HG02642 (cell line): ENCODE data around the gene SEMA4A.
"Not testable (repeated sequence)": the region's sequence is repeated elsewhere in the genome, so short reads cannot be mapped to it uniquely, and the experiment has no call there.

Source experiments
- ATAC-seq: cut with Tn5 transposase; IDR thresholded peaks from one replicate; pipeline ENCODE4 v1.9.1; 2021; ENCODE audit warnings: mild to moderate bottlenecking; ENCODE audit not compliant: unreplicated experiment, poor library complexity

Gene SEMA4A

DNA sequence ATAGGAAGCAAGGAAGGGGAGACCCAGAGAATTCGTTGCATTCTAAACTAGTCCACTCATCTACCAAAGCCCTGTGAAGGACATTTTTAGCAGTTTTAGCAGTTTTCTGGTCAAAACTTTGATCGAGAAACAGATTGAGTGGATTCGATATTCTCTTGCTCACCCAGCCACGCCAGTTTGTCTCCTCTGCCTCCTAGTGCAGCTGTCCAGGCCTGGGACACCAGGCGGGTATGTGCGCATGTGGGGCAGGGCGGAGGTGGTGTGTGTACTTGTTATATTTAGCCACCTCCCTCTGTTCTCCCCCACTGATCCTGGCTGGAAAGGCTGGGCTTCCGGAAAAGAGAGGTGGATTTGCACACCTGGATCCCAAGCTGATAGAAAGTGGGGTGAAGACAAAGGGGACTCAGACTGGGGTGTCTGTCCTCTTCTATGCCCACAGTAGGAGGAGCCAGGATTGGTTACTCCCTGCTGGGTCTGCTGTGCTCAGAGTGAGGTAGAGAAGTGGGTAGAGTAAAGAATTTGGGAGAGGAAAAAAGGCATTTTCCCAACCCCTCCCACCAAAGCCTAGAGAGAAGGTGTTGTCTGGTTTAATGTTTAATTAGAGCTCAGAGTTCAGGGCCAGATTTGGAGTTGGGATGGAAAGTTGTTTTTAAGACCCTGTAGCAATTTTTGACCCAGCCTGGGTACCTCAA lies 35.1 kb upstream of the SEMA4A start:
- ATAC-seq: no peak

DNA sequence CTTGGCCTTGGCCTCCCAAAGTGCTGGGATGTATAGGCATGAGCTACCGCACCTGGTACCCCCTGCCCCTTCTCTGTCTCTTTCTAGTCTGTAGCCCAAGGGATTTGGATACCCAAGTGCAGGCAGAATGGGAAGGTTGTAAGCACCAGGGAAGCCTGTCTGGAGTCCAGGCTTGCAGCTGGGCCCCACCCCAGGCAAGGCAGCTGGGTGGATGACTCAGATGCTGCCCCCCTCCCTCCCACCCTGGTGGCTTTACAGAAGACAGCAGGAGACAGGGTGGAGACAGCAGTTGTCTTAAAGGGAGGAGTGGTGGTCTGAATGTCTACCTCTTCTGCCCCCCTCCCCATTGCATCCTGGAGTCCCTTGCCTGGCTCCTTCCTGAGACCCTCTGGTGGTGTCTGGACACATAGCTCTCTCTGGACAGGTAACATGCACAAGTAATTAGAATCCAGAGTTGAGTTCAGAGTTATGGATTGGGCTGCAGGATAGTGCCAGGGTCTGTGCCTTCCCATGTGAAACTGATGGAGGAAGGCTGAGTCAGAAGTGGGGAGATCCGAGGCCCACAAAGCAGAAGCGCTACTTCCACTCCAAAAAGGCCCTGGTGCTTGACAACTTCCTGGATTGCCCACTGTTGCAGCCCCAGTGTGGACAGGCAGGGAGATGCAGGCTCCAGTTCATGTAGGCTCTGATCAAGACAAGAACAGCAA lies 33.7 kb upstream of the SEMA4A start:
- ATAC-seq: no peak

DNA sequence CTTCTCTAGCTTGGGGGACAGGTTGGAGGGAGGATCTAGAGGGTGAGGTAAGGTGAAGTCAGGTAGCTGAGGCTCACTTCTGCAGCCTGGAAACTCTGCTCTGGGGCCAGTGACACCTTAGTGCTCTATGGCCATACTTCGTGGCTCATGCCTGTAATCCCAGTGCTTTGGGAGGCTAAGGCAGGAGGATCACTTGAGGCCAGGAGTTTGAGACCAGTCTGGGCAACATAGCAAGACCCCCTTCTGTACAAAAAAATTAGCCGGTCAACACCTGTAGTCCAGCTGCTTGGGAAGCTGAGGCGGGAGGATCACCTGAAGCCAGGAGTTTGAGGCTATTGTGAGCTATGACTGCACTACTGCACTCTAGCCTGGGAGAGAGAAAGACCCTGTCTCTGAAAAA lies 33.1 kb upstream of the SEMA4A start:
- ATAC-seq: no peak

DNA sequence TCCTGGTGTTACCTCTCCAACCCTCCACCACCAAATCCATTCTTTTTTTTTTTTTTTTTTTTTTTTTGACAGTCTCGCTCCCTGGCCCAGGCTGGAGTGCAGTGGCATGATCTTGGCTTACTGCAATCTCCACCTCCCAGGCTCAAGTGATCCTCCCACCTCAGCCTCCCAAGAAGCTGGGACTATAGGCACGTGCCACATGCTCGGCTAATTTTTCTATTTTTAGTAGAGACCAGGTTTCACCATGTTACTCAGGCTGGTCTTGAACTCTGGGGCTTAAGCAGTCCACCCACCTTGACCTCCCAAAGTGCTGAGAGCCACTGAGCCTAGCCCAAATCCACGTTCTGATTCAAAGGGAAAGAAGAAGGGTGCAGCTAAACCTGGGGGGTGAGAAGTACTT lies 32.4 kb upstream of the SEMA4A start:
- not testable (repeated sequence) for ATAC-seq

DNA sequence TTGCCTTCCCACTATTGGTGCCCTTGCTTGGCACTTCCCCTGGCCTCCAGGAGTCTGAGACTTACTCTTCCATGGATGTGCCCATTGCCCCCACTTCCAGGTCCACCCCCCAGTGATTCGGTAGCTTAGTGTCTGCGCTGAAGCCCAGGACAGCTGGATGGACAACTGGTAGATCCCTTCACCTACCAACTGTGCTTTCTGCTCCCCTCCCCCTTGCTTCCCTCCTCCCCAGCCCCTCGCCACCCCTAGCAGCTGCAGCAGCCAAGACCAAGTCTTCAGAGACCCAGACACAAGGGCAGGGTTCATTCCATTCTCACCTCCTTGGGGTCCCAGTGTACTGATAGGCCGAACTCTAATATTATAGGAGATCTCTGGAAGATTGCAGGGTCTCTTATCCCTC lies 31.9 kb upstream of the SEMA4A start:
- ATAC-seq: no peak

DNA sequence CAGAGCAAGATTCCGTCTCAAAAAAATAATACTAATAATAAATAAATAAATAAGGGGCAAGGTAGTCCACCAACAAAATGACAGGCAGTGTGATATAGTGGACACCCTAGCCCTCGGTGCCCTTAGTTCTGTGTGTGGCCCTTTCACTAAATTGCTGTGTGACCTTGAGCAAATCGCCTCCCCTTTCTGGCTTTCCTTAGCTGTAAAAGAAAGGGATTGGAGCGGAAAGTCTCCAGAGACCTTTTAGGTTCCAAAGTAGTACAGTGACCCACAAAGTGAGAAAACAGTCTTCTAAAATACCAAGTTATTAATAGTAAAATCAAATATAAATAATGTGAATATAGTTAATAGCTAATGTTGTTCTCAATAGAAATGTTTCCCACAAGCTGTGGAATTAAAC lies 31.3 kb upstream of the SEMA4A start:
- no peak for ATAC-seq

DNA sequence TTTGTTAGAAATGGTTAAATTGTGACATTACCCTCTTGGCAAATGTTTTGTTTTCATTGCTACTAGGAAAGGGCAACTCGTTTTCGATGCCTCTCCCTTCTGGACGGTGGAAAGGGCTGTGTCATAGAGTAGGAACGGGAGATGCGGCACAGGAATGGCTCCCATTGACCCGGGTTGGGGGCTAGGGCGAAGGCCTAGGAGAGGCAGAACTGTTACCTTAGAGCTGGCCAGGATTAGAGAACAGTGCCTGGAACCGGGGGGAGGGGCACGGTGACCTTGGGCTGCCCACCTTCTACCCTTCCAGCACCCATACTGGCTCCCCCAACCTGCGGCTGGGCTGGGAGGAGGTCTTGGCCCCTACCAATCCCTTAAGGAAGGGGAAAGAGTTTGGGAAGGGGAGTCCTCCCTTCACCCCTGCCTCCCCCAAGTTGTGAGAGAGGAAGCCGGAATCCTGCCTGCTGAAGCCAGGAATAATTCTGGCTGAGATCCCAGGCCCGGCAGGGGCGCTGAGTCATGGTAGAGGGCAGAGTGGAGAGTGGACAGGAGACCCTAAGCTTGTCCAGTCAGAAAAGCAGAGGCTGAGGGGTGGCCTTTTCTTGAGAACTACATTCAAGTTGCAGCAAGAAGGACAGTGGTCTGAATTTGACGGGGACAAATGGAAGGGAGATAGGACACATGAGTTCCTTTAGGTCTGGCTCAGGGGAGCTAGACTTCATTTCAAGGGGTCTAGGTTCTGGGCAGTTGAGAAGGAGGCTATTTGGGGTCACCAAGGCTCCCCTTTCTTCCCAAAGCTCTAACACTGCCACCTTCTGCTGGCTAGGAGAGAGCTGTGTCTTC lies 30.6 kb upstream of the SEMA4A start:
- ATAC-seq: no peak

DNA sequence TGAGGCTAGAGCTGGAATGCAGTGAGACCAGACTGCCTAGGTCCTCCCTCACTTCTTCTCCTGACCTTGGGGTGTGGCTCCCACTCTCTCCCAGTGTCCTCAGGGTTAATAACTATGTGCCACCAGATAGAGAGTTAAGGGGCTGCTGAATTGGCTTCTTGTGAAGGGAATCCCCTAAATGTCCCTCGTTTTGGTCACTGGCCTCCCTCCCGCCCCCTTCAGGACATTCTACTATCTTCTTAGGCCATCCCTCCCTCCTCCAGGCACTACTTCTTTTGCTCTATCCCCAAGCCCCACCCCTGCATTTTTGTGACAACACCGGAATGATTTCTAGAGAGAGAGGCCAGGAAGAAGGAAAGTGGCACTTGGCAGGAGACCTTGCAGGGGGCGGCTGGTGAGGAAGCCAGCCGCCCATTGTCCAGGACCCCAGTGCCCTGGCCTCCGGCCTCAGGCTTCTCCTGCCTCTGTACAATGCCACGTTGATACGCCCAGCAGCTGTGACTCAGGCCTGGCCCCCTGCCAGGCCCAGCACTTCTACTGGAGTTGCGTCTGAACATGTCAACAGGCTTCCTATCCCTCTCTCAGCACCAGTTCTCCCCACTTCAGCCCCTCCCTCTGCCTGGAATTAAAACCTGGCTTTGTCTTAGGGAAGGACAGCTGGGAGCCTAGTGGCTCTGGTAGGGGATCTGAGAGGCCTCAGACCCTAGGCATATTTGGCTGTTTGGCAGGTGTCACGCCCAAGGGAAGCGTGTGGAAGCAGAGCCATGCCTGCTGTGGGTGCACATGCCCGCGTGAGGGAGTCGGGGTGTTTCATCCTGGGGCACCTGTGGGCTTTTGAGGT lies 29.8 kb upstream of the SEMA4A start:
- no peak for ATAC-seq

DNA sequence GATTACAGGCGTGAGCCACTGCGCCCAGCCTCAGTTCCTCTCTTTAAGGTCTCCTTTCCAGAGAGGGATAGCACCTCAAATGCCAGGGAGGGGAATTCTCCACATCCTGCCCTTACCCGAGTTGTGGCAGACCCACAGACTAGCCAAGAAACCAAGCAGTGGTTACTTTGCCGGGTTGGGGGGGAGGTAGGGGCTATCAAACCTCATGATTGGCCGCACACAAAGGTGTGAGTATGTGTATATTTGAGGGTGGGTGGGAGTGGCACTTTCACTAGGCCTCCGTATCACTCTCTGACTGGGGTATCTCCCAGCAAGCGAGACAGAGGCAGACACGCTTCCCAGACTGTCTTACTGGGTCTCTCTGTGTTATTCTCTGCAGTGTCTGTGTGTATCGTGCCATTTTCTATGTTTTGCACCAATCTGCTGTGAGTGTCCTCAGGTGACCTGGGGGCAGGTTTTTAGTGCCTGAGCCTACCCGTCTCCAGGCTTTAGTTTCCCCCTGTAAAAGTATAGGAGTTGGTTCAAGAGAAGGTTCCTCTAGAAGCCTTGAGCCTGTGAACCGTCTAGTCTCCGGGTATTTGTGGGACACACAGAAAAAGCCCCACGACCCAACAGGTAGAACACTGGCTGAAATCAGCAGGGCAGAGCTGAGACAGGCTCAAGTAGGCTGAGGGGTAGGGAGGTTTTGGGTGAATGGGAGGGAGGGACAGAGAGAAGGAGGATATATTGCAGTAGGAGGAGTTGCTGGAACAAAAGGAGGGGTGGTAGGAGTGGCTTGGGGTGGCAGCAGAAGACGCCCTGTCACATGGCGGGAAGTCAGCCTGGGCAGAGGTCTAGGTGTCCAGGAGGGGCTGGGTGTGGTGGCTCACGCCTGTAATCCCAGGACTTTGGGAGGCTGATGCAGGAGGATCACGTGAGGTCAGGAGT lies 28.6 kb upstream of the SEMA4A start:
- no peak for ATAC-seq

DNA sequence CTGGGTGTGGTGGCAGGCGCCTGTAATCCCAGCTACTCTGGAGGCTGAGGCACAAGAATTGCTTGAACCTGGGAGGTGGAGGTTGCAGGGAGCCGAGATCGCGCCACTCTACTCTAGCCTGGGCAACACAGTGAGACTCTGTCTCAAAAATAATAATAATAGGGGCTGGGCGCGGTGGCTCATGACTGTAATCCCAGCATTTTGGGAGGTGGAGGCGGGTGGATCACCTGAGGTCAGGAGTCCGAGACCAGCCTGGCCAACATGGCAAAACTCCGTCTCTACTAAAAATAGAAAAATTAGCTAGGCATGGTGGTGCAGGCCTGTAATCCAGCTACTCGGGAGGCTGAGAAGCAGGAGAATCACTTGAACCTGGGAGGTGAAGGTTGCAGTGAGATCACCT lies 27.8 kb upstream of the SEMA4A start:
- ATAC-seq: not testable (repeated sequence)

DNA sequence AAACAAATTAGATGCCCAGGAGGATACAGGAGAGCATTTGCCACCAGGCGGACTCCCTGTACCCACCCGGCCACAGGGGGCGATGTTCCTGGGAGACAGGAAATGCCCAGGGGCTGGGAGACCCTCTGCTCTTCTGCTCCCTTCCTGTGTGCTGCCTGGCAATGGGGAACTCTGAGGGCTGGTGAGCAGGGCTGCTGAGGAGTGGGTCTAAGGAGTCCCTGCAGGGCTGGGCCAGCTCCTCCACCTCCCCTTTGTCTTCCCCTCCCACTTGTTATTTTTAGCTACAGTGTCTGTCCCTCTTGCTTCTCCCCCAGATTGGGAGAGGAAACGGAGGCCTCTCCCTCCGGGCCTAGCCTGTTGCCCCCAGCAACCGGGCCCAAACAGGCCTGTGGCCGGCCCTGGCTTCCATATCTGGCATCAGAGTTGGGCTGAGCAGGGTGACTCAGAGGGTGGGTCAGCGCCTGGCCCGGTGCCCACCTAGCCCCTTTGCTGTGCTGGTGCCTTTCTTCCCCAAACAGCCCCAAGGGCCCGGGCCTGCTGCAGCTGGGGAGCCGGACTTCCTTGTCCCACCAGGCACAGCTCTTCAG lies 27.2 kb upstream of the SEMA4A start:
- peak; percentile 31 for ATAC-seq

DNA sequence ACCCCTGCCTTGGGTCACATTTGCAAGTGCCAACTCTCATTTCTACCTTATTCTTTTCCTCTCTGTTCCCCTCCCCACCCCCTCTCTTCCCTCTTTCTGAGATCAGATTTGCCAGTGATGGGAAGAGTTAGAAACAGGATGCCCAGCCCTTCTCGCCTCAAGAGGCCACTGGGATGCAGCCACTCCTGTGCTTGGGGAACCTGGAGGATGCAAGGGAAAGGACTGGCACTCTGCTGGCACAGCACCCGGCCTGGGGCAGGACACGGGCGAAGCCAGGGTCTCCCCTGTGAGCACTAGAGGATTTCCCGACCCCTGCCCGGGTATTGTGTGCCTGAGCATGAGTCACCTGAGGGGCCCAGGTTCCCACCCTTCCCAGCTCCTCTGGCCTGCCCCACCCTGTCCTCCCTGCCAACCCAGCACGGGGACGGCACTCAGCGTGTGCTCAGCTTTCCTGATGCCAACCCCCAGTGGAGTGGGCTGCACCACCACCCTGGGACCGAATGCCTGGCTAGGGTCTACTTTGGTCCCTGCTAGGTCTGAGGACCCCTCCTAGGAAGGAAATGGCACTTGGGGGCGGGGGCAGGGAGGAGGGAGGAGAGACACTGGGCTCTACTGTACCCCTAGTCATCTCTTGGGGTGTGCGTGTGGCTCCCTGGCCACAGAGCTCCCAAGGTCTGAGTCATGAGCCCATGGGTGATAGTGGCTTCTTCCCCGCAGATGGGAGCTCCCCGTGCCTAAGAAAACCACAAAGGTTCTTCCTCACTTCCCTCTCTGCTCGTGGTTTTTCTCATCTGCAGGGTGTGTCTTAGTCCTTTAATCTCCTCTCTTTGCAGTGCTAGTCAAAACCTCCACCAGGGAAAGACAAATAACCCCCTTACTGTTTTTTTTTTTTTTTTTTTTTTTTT lies 26.5 kb upstream of the SEMA4A start:
- peak; percentile 51 for ATAC-seq

DNA sequence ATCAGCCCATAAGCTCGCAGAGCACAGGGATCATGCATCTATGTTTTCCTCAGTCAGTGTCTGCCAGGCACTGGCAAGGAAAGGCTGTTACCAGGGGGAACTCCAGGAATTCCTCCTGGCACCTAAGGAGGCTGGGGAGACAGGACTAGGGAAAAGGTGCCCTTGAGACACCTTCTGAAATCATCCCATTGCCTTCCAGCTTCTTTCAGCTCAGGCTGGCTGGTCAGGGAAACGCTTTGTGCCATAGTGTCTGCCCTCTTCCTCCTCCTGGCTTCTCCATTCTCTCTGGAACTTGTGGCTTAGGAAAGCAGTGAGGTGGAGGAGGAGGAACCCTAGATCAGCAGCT lies 25.1 kb upstream of the SEMA4A start:
- no peak for ATAC-seq

DNA sequence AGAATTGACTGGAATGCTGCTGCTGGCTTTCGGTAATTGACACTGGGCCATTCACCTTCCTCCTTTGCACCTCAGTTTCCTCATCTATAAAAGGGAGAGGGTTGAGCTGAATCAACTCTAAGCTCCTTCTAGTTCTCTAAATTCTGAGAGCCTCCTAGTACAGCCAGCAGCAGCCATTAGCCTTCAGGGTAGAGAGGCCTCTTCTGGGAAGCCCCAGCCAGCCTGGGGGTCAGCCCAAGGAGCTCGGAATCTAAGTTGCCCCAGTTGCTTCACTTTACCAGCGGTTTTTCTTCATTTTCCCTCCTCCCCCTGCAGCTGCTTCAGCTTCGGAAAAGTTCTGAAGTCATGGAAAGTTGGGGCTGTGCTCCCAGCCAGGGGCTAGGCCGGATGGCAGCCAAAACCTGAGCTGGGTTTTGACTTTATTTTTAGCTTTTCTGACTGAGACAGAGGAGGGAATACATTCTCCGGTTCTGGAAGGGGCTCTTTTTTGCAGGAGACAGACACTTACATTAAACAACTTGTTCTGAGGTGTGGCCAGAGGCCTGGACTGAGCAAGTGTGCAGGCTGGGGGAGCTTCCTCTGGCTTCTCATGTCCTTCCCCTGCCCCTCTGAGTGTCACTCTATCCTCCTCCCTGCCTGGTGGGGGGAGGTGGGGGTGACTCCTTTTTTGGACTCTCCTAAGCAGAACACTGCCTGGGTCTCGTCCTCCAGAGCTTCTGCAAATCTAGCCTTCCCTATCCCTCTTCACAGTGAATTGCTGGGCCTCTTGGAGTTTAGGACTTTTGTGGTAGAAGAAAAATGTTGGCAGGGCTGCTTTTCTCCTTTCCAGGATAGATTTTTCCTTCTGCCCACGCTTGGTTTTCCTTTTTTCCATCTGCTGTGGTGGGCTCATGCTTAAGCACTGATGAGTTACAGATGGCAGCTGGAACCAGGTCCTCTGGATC lies 24.5 kb upstream of the SEMA4A start:
- ATAC-seq: no peak

DNA sequence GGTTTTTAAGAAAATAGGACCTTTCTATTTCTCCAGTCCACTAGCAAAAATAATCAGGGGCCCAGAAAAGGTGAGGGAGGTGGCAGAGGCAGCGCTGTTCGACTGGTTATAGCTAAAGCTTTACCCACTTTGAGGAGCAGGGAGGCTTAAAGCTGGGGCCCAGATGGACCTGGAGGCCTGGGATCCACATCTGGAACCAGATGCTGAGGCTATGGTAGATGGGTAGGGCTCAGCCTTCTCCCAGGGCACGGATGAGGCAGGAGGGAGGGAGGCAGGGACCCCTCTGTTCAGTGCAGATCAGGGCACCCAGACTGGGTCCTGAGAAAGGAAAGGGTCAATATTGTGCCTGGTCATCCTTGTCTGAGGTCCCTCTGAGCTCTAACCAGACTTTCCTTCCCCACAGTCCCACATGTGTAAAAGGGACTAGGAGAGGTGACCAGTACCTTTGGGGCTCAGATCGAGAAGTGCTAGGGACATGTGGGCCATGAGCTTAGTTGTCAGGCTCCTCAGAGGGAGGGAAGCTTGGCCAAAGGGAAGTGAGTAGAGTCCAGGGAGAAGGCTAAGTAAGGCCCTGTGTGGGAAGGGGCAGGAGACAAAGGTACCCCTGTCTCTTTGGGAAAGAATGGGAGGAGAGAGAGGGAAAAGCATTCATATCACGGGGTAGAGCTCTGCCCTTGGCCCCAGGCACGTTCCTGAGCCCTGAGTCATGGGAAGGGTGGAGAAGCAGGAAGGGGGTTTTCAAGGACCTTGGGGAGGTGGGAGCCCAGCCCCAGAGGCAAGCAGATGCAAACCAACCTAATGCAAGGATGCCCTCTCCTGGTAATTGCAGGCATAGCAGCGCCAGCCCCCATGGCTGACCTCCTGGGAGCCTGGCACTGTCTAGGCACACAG lies 23.5 kb upstream of the SEMA4A start:
- no peak for ATAC-seq

DNA sequence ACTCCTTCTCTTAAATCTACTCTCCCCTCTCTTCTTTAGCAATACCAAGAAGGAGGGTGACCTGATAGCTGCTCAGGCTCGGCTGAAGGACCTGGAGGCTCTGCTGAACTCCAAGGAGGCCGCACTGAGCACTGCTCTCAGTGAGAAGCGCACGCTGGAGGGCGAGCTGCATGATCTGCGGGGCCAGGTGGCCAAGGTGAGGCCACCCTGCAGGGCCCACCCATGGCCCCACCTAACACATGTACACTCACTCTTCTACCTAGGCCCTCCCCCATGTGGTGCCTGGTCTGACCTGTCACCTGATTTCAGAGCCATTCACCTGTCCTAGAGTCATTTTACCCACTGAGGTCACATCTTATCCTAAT lies 22.8 kb upstream of the SEMA4A start:
- no peak for ATAC-seq
